HepG2 (cell line): Measurements from ENCODE around the gene WDR82. TPM values are rescaled to one million over a fixed set of nuclear protein-coding genes. Genes with fewer than 3 reads are reported as not detected.
A peak's percentile ranks its signal among the peaks of the same experiment; 100 is the strongest.

Experiments used
- ATRX ChIP-seq: sonication (generic); formaldehyde crosslinking; IDR thresholded peaks from 2 replicates; pipeline ENCODE4 v1.4.0; 2020; ENCODE audit warnings: missing genetic modification reagents, borderline replicate concordance
- CHCHD3 ChIP-seq: sonication (generic); formaldehyde crosslinking; IDR thresholded peaks from 2 replicates; pipeline ENCODE4 v1.8.0; 2022; ENCODE audit warnings: mild to moderate bottlenecking, missing genetic modification reagents, moderate library complexity
- DMTF1 ChIP-seq: sonication (generic); formaldehyde crosslinking; IDR thresholded peaks from 2 replicates; pipeline ENCODE4 v1.4.0; 2020; ENCODE audit warnings: mild to moderate bottlenecking, missing genetic modification reagents
- DZIP1 ChIP-seq: sonication (generic); formaldehyde crosslinking; IDR thresholded peaks from 2 replicates; pipeline ENCODE4 v1.5.0; 2020; ENCODE audit warnings: mild to moderate bottlenecking, missing genetic modification reagents
- EED ChIP-seq: sonication (generic); formaldehyde crosslinking; IDR thresholded peaks from 2 replicates; pipeline ENCODE4 v1.5.0; 2020; ENCODE audit warnings: mild to moderate bottlenecking, missing genetic modification reagents
- FOXK2 ChIP-seq: fragments of 450-650 bp; IDR thresholded peaks from 2 replicates; pipeline ENCODE4 v1.6.1; 2016
- KDM4B ChIP-seq: sonication (generic); formaldehyde crosslinking; IDR thresholded peaks from 2 replicates; pipeline ENCODE4 v1.4.0; 2020; ENCODE audit warnings: missing genetic modification reagents
- MTF2 ChIP-seq: sonication (generic); formaldehyde crosslinking; IDR thresholded peaks from 2 replicates; pipeline ENCODE4 v1.5.0; 2020; ENCODE audit warnings: missing genetic modification reagents, borderline replicate concordance
- NFE2 ChIP-seq: sonication (generic); formaldehyde crosslinking; IDR thresholded peaks from 2 replicates; pipeline ENCODE4 v1.4.0; 2020; ENCODE audit warnings: missing genetic modification reagents
- NFRKB ChIP-seq: fragments of 450-650 bp; IDR thresholded peaks from 2 replicates; pipeline ENCODE4 v1.6.1; 2017
- NFYB ChIP-seq: sonication (generic); formaldehyde crosslinking; IDR thresholded peaks from 2 replicates; pipeline ENCODE4 v1.4.0; 2020; ENCODE audit warnings: missing genetic modification reagents
- PATZ1 ChIP-seq: sonication (generic); formaldehyde crosslinking; IDR thresholded peaks from 2 replicates; pipeline ENCODE4 v1.4.0; 2020; ENCODE audit warnings: missing genetic modification reagents
- SYNCRIP ChIP-seq: fragments of 200-400 bp; formaldehyde crosslinking; IDR thresholded peaks from 2 replicates; pipeline ENCODE4 v1.6.1; 2018; ENCODE audit warnings: mild to moderate bottlenecking, low read depth, low read length; ENCODE audit not compliant: insufficient read depth
- TOE1 ChIP-seq: sonication (generic); formaldehyde crosslinking; IDR thresholded peaks from 2 replicates; pipeline ENCODE4 v1.4.0; 2020; ENCODE audit warnings: mild to moderate bottlenecking, missing genetic modification reagents
- ZEB1 ChIP-seq: IDR thresholded peaks from 2 replicates; pipeline ENCODE4 v1.6.1; 2012; ENCODE audit warnings: mild to moderate bottlenecking, low read depth, inconsistent platforms; ENCODE audit not compliant: insufficient replicate concordance
- ZNF263 ChIP-seq: sonication (generic); formaldehyde crosslinking; IDR thresholded peaks from 2 replicates; pipeline ENCODE4 v1.4.0; 2020; ENCODE audit warnings: missing genetic modification reagents
- ZNF672 ChIP-seq: sonication (generic); formaldehyde crosslinking; IDR thresholded peaks from 2 replicates; pipeline ENCODE4 v1.8.1; 2022; ENCODE audit warnings: missing genetic modification reagents
- ZNF737 ChIP-seq: sonication (generic); formaldehyde crosslinking; IDR thresholded peaks from 2 replicates; pipeline ENCODE4 v1.5.0; 2020; ENCODE audit warnings: missing genetic modification reagents, mild to moderate bottlenecking, borderline replicate concordance
- ZNF850 ChIP-seq: sonication (generic); formaldehyde crosslinking; conservative IDR thresholded peaks from 2 replicates; pipeline ENCODE4 v1.9.0; 2021; ENCODE audit warnings: mild to moderate bottlenecking, missing genetic modification reagents
- ZSCAN31 ChIP-seq: sonication (generic); formaldehyde crosslinking; IDR thresholded peaks from 2 replicates; pipeline ENCODE4 v1.5.0; 2020; ENCODE audit warnings: low read depth, mild to moderate bottlenecking, missing genetic modification reagents
- polyA plus RNA-seq, 8 experiments: library from polyadenylated mRNA; depleted of rRNA in 3 of 8; stranded (reverse) in 7 of 8; unstranded in 1 of 8; fragments of >200 nt; fragmentation: Illumina TruSeq in 4 of 8; extraction: Trizol in 4 of 8; gene quantifications; 2 replicates each; pipeline versions ENCODE4 v1.2.1 to v1.2.3, GENCODE V29; 2011 to 2016; ENCODE audit warnings: low read depth in 4 of 8, missing spikeins in 1 of 8, mixed read lengths in 1 of 8; ENCODE audit not compliant: insufficient read depth in 1 of 8
- total RNA-seq, 5 experiments: library from RNA; depleted of rRNA; stranded (reverse); fragments of >200 nt; fragmentation: Illumina TruSeq; extraction: Trizol; gene quantifications; 2 replicates each; pipeline ENCODE4 v1.2.3, GENCODE V29; 2016; ENCODE audit warnings: low read depth in 1 of 5
- TF ChIP-seq, protein P1 (sequence below): sonication (generic); formaldehyde crosslinking; IDR thresholded peaks from 2 replicates; pipeline ENCODE4 v1.4.0; 2020; ENCODE audit warnings: missing genetic modification reagents

WDR82 gene
- total and polyA plus RNA-seq, 2 of the 13 experiments (the other 11 are each of a cell fraction or from before 2014, with no cell fraction given), result 39.1 to 59.5 TPM

- TF ChIP-seq ZNF737 (CRISPR knock-in tag) (no peak), DMTF1 (CRISPR knock-in tag) (no peak), TOE1 (CRISPR knock-in tag) (no peak), FOXK2 (peak; percentile 92), EED (CRISPR knock-in tag) (no peak; the same call in 1 of the 2 replicates), NFE2 (CRISPR knock-in tag) (no peak), ZNF850 (no peak), ATRX (CRISPR knock-in tag) (no peak), ZEB1 (peak; percentile 60), NFYB (no peak), SYNCRIP (no peak), MTF2 (CRISPR knock-in tag) (no peak), PATZ1 (CRISPR knock-in tag) (peak; percentile 70; the same call in 1 of the 2 replicates), NFRKB (no peak), ZNF263 (CRISPR knock-in tag) (no peak), ZNF672 (CRISPR knock-in tag) (no peak), ZSCAN31 (peak; percentile 92; the same call in 1 of the 2 replicates), CHCHD3 (CRISPR knock-in tag) (0 out of 2 replicates have a peak, but pooled peaks have one; percentile 57), DZIP1 (CRISPR knock-in tag) (no peak), KDM4B (CRISPR knock-in tag) (0 out of 2 replicates have a peak, but pooled peaks have one; percentile 10)
- TF ChIP-seq, protein P1, sequence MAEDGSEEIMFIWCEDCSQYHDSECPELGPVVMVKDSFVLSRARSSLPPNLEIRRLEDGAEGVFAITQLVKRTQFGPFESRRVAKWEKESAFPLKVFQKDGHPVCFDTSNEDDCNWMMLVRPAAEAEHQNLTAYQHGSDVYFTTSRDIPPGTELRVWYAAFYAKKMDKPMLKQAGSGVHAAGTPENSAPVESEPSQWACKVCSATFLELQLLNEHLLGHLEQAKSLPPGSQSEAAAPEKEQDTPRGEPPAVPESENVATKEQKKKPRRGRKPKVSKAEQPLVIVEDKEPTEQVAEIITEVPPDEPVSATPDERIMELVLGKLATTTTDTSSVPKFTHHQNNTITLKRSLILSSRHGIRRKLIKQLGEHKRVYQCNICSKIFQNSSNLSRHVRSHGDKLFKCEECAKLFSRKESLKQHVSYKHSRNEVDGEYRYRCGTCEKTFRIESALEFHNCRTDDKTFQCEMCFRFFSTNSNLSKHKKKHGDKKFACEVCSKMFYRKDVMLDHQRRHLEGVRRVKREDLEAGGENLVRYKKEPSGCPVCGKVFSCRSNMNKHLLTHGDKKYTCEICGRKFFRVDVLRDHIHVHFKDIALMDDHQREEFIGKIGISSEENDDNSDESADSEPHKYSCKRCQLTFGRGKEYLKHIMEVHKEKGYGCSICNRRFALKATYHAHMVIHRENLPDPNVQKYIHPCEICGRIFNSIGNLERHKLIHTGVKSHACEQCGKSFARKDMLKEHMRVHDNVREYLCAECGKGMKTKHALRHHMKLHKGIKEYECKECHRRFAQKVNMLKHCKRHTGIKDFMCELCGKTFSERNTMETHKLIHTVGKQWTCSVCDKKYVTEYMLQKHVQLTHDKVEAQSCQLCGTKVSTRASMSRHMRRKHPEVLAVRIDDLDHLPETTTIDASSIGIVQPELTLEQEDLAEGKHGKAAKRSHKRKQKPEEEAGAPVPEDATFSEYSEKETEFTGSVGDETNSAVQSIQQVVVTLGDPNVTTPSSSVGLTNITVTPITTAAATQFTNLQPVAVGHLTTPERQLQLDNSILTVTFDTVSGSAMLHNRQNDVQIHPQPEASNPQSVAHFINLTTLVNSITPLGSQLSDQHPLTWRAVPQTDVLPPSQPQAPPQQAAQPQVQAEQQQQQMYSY (CRISPR knock-in tag), result peak; percentile 99
Measured at GRCh38 chr3:52238193-52238760, 40.2 kb downstream of the WDR82 start (continued).
